IMR-90 (cell line): ENCODE data around the gene PRPH2. TPM values are rescaled to one million over a fixed set of nuclear protein-coding genes. Genes with fewer than 3 reads are reported as not detected.

Source experiments
- ATAC-seq: fragments of 200-7000 bp; cut with Tn5 transposase; 2 replicates; pipeline ENCODE4 v1.9.1; 2020; ENCODE audit warnings: low read depth, mild to moderate bottlenecking, moderate library complexity
- BruUV-seq: library from RNA; stranded (reverse); fragments of 400-500 nt; replicated peaks from 2 replicates; lab custom pipeline; 2021; lab: Mats Ljungman, UMichigan
- CTCF ChIA-PET: fragments of 300-600 bp; formaldehyde crosslinking; extraction: SDS; loops from one replicate; lab custom pipeline; 2021; ENCODE audit warnings: antibody characterized with exemption; lab: Yijun Ruan, JAX
- POLR2A ChIA-PET: fragments of 300-600 bp; sonication (Branson Sonifier 250); formaldehyde crosslinking; loops from one replicate; lab custom pipeline; 2022; ENCODE audit warnings: antibody characterized with exemption; ENCODE audit not compliant: unreplicated experiment; lab: Charles Lee
- DNase-seq: peaks from one replicate; pipeline ENCODE4 v3.0.0; 2013
- H2AFZ ChIP-seq: replicated peaks from 2 replicates; pipeline ENCODE3; 2013; ENCODE audit warnings: low read length, mild to moderate bottlenecking; ENCODE audit not compliant: poor library complexity
- H2AK5ac ChIP-seq: 2 replicates; pipeline ENCODE4 v1.6.1; 2013; ENCODE audit warnings: low read depth, low read length, inconsistent platforms
- H2AK9ac ChIP-seq: replicated peaks from 2 replicates; pipeline ENCODE3; 2013; ENCODE audit warnings: mild to moderate bottlenecking, low read depth, low read length, moderate library complexity; ENCODE audit not compliant: poor library complexity
- H2BK120ac ChIP-seq: 2 replicates; pipeline ENCODE4 v1.6.1; 2013; ENCODE audit warnings: low read depth, low read length, inconsistent platforms
- H2BK15ac ChIP-seq: 3 replicates; pipeline ENCODE4 v1.6.1; 2013; ENCODE audit warnings: low read depth, low read length, inconsistent platforms
- H2BK20ac ChIP-seq: 2 replicates; pipeline ENCODE4 v1.6.1; 2013; ENCODE audit warnings: low read depth, mild to moderate bottlenecking, inconsistent platforms, low read length, moderate library complexity
- H2BK5ac ChIP-seq: 2 replicates; pipeline ENCODE4 v1.6.1; 2013; ENCODE audit warnings: mild to moderate bottlenecking, low read depth, low read length, inconsistent platforms; ENCODE audit not compliant: poor library complexity, severe bottlenecking
- H3K14ac ChIP-seq: replicated peaks from 2 replicates; pipeline ENCODE4 v1.6.1; 2013; ENCODE audit warnings: low read depth, low read length, inconsistent platforms
- H3K18ac ChIP-seq: 2 replicates; pipeline ENCODE4 v1.6.1; 2013; ENCODE audit warnings: low read depth, low read length, control low read depth
- H3K23ac ChIP-seq: 2 replicates; pipeline ENCODE4 v1.6.1; 2013; ENCODE audit warnings: low read depth, low read length, inconsistent platforms
- H3K27ac ChIP-seq: 2 replicates; pipeline ENCODE4 v1.5.1; 2013; ENCODE audit warnings: mild to moderate bottlenecking, control low read depth, low read length; ENCODE audit not compliant: insufficient read depth
- H3K27me3 ChIP-seq: 2 replicates; pipeline ENCODE4 v1.6.1; 2013; ENCODE audit warnings: low read length; ENCODE audit not compliant: control insufficient read depth, insufficient read depth
- H3K36me3 ChIP-seq: 2 replicates; pipeline ENCODE4 v1.6.1; 2013; ENCODE audit warnings: low read length, mixed read lengths; ENCODE audit not compliant: control insufficient read depth, insufficient read depth
- H3K4ac ChIP-seq: 2 replicates; pipeline ENCODE4 v1.6.1; 2013; ENCODE audit warnings: low read depth, low read length, inconsistent platforms
- H3K4me1 ChIP-seq: 2 replicates; pipeline ENCODE4 v1.6.1; 2013; ENCODE audit warnings: low read length, mixed read lengths; ENCODE audit not compliant: control insufficient read depth, insufficient read depth
- H3K4me2 ChIP-seq: 2 replicates; pipeline ENCODE4 v1.6.1; 2013; ENCODE audit warnings: low read depth, mild to moderate bottlenecking, control low read depth, low read length, moderate library complexity
- H3K4me3 ChIP-seq: 2 replicates; pipeline ENCODE4 v1.5.1; 2013; ENCODE audit warnings: low read depth, mild to moderate bottlenecking, control low read depth, low read length, moderate library complexity; ENCODE audit not compliant: insufficient read depth
- H3K56ac ChIP-seq: 2 replicates; pipeline ENCODE4 v1.6.1; 2013; ENCODE audit warnings: low read length, inconsistent platforms; ENCODE audit not compliant: insufficient read depth; ENCODE audit errors: extremely low read depth
- H3K79me1 ChIP-seq, 2 experiments: 2 replicates each; pipeline ENCODE4 v1.6.1; 2013; ENCODE audit warnings: low read length in 2 of 2, inconsistent platforms in 1 of 2, low read depth in 1 of 2
- H3K9ac ChIP-seq: 2 replicates; pipeline ENCODE4 v1.6.1; 2013; ENCODE audit warnings: low read depth, low read length, control low read depth
- H3K9me1 ChIP-seq: 2 replicates; pipeline ENCODE4 v1.6.1; 2013; ENCODE audit warnings: low read length, inconsistent platforms; ENCODE audit not compliant: insufficient read depth
- H3K9me3 ChIP-seq: 2 replicates; pipeline ENCODE4 v1.6.1; 2013; ENCODE audit warnings: low read length; ENCODE audit not compliant: control insufficient read depth, insufficient read depth
- H4K20me1 ChIP-seq: 2 replicates; pipeline ENCODE4 v1.6.1; 2013; ENCODE audit warnings: low read length, inconsistent platforms; ENCODE audit not compliant: insufficient read depth
- H4K5ac ChIP-seq: 2 replicates; pipeline ENCODE4 v1.6.1; 2013; ENCODE audit warnings: mild to moderate bottlenecking, low read depth, low read length, control low read depth
- H4K8ac ChIP-seq, 2 experiments: 2 replicates each; pipeline ENCODE4 v1.6.1; 2013; ENCODE audit warnings: low read depth in 2 of 2, low read length in 2 of 2, control low read depth in 1 of 2, inconsistent platforms in 1 of 2
- H4K91ac ChIP-seq: 2 replicates; pipeline ENCODE4 v1.6.1; 2013; ENCODE audit warnings: low read depth, low read length, inconsistent platforms; ENCODE audit not compliant: insufficient read depth
- BHLHE40 ChIP-seq: fragments of 150-350 bp; IDR thresholded peaks from 2 replicates; pipeline ENCODE4 v1.6.1; 2016; ENCODE audit warnings: mild to moderate bottlenecking, low read depth, low read length
- CEBPB ChIP-seq: IDR thresholded peaks from 2 replicates; pipeline ENCODE4 v1.6.1; 2012; ENCODE audit warnings: low read depth, low read length, improper control_type of control experiment
- SMC3 ChIP-seq: fragments of 150-350 bp; IDR thresholded peaks from 2 replicates; pipeline ENCODE4 v1.6.1; 2016; ENCODE audit warnings: low read depth, mild to moderate bottlenecking, antibody characterized with exemption, low read length, moderate library complexity
- WGBS, 2 experiments: methylation state at CpG; one replicate each; pipeline versions ENCODE4 v1.1.5 to v1.1.7; 2013; ENCODE audit warnings: missing lambda C conversion rate in 2 of 2; ENCODE audit not compliant: insufficient read length in 1 of 2; ENCODE audit errors: extremely low coverage in 2 of 2; 5-methylcytosine and 5-hydroxymethylcytosine counted together
- dilution Hi-C: fragments of 300-500 bp; cut with HindIII; formaldehyde crosslinking; loops from one replicate; pipeline ENCODE4 v1.14.3; 2018; ENCODE audit warnings: low sequenced_read_pairs; ENCODE audit not compliant: unreplicated experiment
- in situ Hi-C: fragments of 300-500 bp; cut with MboI; formaldehyde crosslinking; loops from 3 replicates; pipeline ENCODE4 v1.14.3; 2019; ENCODE audit warnings: low sequenced_read_pairs, inconsistent platforms, mixed read lengths
- intact Hi-C: fragments of 100-400 bp; cut with micrococcal nuclease; formaldehyde crosslinking; loops from 2 replicates; pipeline ENCODE4 v1.10.0; 2022
- polyA plus RNA-seq, 3 experiments: library from polyadenylated mRNA; depleted of rRNA; stranded (reverse); fragments of >200 nt; gene quantifications; 2 replicates each; pipeline ENCODE4 v1.2.3, GENCODE V29; 2012; ENCODE audit warnings: low replicate concordance in 1 of 3
- total RNA-seq: library from RNA; depleted of rRNA; stranded (reverse); fragments of >200 nt; gene quantifications from 2 replicates; pipeline ENCODE4 v1.2.3, GENCODE V29; 2012

The PRPH2 gene
- total and polyA plus RNA-seq, 2 of the 4 experiments (the other 2 are of a cell fraction): 1.0 to 1.1 TPM

DNA sequence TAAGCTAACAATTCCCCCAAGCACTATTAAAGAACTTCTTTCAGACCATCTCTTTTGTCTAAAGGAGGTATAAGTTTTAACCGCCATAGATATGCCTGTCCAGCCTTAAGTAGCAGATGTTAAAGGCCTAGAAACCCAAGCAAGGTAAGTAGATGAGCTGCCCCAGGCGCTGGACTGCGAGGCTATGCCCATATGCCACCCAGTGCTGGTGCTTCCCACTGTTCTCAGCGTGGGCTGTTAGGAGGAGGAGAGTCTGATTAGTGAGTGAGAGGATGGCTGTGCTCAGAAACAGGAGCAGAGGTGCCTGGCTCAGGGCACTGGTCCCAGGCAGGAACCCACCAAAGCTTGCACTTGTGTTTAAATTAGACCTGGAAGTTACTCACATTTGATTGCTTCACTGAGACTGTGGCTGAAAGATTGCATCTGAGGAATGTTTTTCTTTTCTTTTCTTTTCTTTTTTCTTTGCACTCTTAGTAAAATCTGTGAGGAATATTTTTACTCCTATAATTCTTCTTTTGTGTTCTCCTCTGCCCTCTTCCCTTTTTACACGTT lies 32.2 kb downstream of the PRPH2 start:
- 83% methylated on average over 2 of the region's 5 CpGs; no CpG with 5 or more reads in 1 of the 2 experiments for WGBS, 2 experiments
- peaks cover 28% of the 10 kb centered on the region for H3K36me3 ChIP-seq
- H3K18ac ChIP-seq: no peak overlapping the region; the same call in 1 of the 2 replicates
- no peaks in the 10 kb centered on the region for H3K9me3 ChIP-seq
- H3K4me3 ChIP-seq: no peak overlapping the region
- BruUV-seq: no TSS peak
- peaks cover 3% of the 10 kb centered on the region for H3K9me1 ChIP-seq
- in situ Hi-C loops (no loop called here), intact Hi-C loops (loop anchor here (1.0 kb wide), 1 partner anchor 36 kb away; no protein-coding TSS in a partner anchor), dilution Hi-C loops (no loop called here)
- no peak overlapping the region for H4K5ac ChIP-seq
- ChIA-PET CTCF (no interaction called here), POLR2A (no interaction called here)
- H2BK15ac ChIP-seq: no peak overlapping the region
- H2AFZ ChIP-seq: no peak overlapping the region
- 0 out of 2 replicates have a peak, but pooled peaks have one; percentile 6 for TF ChIP-seq SMC3
- peak; percentile 87 for TF ChIP-seq CEBPB
- TF ChIP-seq BHLHE40: no peak
- no peak overlapping the region for H2BK20ac ChIP-seq
- H3K79me1 ChIP-seq: peaks cover 3 to 18% of the 10 kb centered on the region in 2 experiments; a peak in 2 of 4 replicates
- H4K20me1 ChIP-seq: no peaks in the 10 kb centered on the region; the same call in 1 of the 2 replicates
- no peaks in the 10 kb centered on the region for H3K27me3 ChIP-seq
- H3K9ac ChIP-seq: no peak overlapping the region
- ATAC-seq: peak; percentile 75
- no peak overlapping the region for H3K4ac ChIP-seq
- H3K23ac ChIP-seq: no peak overlapping the region
- H2AK5ac ChIP-seq: no peak overlapping the region
- peak overlapping the region; percentile 53; the same call in 1 of the 2 replicates for H3K27ac ChIP-seq
- H3K56ac ChIP-seq: no peak overlapping the region
- H2BK5ac ChIP-seq: peak overlapping the region; percentile 3
- no peak overlapping the region for H4K8ac ChIP-seq
- no peak overlapping the region for H3K4me2 ChIP-seq
- H2BK120ac ChIP-seq: no peak overlapping the region
- H2AK9ac ChIP-seq: no peak overlapping the region
- peaks cover 15% of the 10 kb centered on the region for H3K4me1 ChIP-seq
- no peak overlapping the region for H4K91ac ChIP-seq
- DNase-seq: peak; percentile 58
- no peak overlapping the region for H3K14ac ChIP-seq
